ENCODE results near the gene GABARAPL2.
"Not testable (repeated sequence)": the region's sequence is repeated elsewhere in the genome, so short reads cannot be mapped to it uniquely, and the experiment has no call there.

GRCh38 chr16:75591927-75592326 lies 25.7 kb downstream of the GABARAPL2 start:
- TF ChIP-seq EZH2 (IDR thresholded peaks at IDR 0.05; ENCODE audit: insufficient read depth, poor library complexity, severe bottlenecking); EZH2phosphoT487 (IDR thresholded peaks at IDR 0.05; ENCODE audit: insufficient read depth, low read depth): not testable (repeated sequence)
